DOHH2 (cell line): ENCODE measurements around the gene SIK3.

Experiments
- H3F3A ChIP-seq: fragments of 200-600 bp; sonication (generic), shearing (Covaris generic); 2 replicates; pipeline ENCODE4 v1.6.0; 2016; ENCODE audit warnings: antibody characterized with exemption, mild to moderate bottlenecking; ENCODE audit not compliant: control insufficient read depth, insufficient read depth
- H3K27ac ChIP-seq: fragments of 200-600 bp; sonication (generic); 2 replicates; pipeline ENCODE4 v1.5.1; 2014; ENCODE audit warnings: low read depth, mild to moderate bottlenecking, low read length, moderate library complexity
- H3K27me3 ChIP-seq: fragments of 200-600 bp; sonication (generic); 2 replicates; pipeline ENCODE4 v1.6.1; 2014; ENCODE audit warnings: mild to moderate bottlenecking, low read length, mixed read lengths; ENCODE audit not compliant: control insufficient read depth
- H3K36me3 ChIP-seq: fragments of 200-600 bp; sonication (generic); 2 replicates; pipeline ENCODE4 v1.6.1; 2014; ENCODE audit warnings: mild to moderate bottlenecking, low read length, moderate library complexity, mixed read lengths; ENCODE audit not compliant: control insufficient read depth
- H3K4me1 ChIP-seq: fragments of 200-600 bp; sonication (generic); 2 replicates; pipeline ENCODE4 v1.6.1; 2014; ENCODE audit warnings: mild to moderate bottlenecking, low read length, mixed read lengths; ENCODE audit not compliant: control insufficient read depth
- H3K4me2 ChIP-seq: fragments of 200-600 bp; sonication (generic); 2 replicates; pipeline ENCODE4 v1.6.0; 2014; ENCODE audit warnings: mild to moderate bottlenecking, low read length, moderate library complexity
- H3K4me3 ChIP-seq: fragments of 200-600 bp; sonication (generic); 2 replicates; pipeline ENCODE4 v1.5.1; 2014; ENCODE audit warnings: mild to moderate bottlenecking, low read length, mixed read lengths
- H3K79me2 ChIP-seq: fragments of 200-600 bp; sonication (generic); 2 replicates; pipeline ENCODE4 v1.6.1; 2014; ENCODE audit warnings: mild to moderate bottlenecking, low read length, mixed read lengths; ENCODE audit not compliant: control insufficient read depth
- H3K9me2 ChIP-seq: fragments of 200-600 bp; sonication (generic); replicated peaks from 2 replicates; pipeline ENCODE4 v1.6.1; 2014; ENCODE audit warnings: mild to moderate bottlenecking, low read length, mixed read lengths; ENCODE audit not compliant: control insufficient read depth
- H3K9me3 ChIP-seq: fragments of 200-600 bp; sonication (generic); 2 replicates; pipeline ENCODE4 v1.6.1; 2014; ENCODE audit warnings: antibody characterized with exemption, low read length, mixed read lengths; ENCODE audit not compliant: control insufficient read depth, insufficient read depth
- H4K20me1 ChIP-seq: fragments of 200-600 bp; sonication (generic); 2 replicates; pipeline ENCODE4 v1.6.0; 2014; ENCODE audit warnings: low read depth, mild to moderate bottlenecking, antibody characterized with exemption, low read length, moderate library complexity; ENCODE audit not compliant: control insufficient read depth, insufficient read depth
- EZH2phosphoT487 ChIP-seq: fragments of 200-600 bp; sonication (generic); IDR thresholded peaks from 2 replicates; pipeline ENCODE4 v1.6.1; 2017; ENCODE audit warnings: borderline replicate concordance, mild to moderate bottlenecking, antibody characterized with exemption, low read length, moderate library complexity, mixed read lengths
- TF ChIP-seq, protein P1 (sequence below): fragments of 200-600 bp; sonication (generic); IDR thresholded peaks from one replicate; pipeline ENCODE4 v1.5.1; 2014; ENCODE audit warnings: antibody characterized with exemption, mild to moderate bottlenecking, low read depth, low read length; ENCODE audit not compliant: poor library complexity, severe bottlenecking

Gene SIK3

DNA sequence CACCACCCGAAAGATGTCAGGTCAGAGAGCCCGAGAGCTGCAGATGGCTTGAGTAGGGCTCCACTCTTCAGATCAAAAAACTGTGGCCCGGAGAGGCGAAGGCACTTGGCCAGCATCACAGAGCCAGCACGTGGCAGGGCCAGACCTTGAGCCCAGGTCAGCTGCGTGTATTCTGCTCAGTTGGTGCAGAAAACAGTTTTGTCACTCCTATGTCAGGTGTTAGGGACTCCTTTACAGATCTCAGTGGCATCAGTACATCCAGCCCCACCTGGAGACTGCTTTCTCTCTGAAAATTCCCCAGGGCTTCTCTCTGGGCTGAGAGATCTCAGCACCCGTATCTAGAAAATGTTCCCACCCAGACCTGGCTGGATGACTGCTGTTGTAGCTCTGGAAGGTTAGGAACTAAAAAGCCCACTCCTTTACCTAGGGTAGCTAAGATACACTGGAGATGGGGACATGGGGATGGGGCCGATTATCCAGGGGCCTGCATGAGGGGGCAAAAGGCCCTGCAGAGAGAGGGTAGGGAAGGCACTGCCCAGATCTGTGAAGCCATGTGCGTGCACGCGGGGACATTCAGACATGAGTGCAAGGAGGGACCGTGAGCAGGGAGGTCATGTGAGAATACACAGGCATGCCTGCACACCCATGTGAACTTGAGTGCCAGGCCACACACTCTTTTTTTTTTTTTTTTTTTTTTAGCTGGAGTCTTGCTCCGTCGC, 264.3 kb downstream of the SIK3 start:
- TF ChIP-seq EZH2phosphoT487 = no peak
- TF ChIP-seq, protein P1, sequence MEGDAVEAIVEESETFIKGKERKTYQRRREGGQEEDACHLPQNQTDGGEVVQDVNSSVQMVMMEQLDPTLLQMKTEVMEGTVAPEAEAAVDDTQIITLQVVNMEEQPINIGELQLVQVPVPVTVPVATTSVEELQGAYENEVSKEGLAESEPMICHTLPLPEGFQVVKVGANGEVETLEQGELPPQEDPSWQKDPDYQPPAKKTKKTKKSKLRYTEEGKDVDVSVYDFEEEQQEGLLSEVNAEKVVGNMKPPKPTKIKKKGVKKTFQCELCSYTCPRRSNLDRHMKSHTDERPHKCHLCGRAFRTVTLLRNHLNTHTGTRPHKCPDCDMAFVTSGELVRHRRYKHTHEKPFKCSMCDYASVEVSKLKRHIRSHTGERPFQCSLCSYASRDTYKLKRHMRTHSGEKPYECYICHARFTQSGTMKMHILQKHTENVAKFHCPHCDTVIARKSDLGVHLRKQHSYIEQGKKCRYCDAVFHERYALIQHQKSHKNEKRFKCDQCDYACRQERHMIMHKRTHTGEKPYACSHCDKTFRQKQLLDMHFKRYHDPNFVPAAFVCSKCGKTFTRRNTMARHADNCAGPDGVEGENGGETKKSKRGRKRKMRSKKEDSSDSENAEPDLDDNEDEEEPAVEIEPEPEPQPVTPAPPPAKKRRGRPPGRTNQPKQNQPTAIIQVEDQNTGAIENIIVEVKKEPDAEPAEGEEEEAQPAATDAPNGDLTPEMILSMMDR = no peak
- H3K4me3 ChIP-seq = no peak overlapping the region
- no peaks in the 10 kb centered on the region for H3F3A ChIP-seq
- no peak overlapping the region for H3K27ac ChIP-seq
- H3K9me3 ChIP-seq = no peaks in the 10 kb centered on the region
- H3K36me3 ChIP-seq = no peaks in the 10 kb centered on the region
- no peaks in the 10 kb centered on the region for H4K20me1 ChIP-seq
- H3K4me2 ChIP-seq = no peak overlapping the region
- no peaks in the 10 kb centered on the region for H3K79me2 ChIP-seq
- peaks cover 13% of the 10 kb centered on the region for H3K4me1 ChIP-seq
- no peaks in the 10 kb centered on the region for H3K9me2 ChIP-seq
- H3K27me3 ChIP-seq = no peaks in the 10 kb centered on the region

DNA sequence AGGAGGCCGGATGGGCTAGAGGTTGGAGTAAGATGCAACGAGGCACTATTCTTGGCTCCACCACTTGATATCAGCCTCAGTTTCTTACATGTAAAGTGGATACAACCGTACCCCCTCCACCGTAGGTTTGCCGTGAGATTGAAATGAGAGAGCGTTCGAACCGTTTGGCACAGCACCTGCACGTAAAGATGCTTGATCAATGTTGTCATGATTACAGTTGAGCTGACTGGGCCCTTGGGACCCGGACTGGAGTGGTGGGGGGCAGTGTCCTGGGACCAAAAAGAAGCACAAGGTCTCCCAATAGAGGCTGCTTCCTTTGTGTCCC, 264.8 kb downstream of the SIK3 start:
- H3K36me3 ChIP-seq = no peaks in the 10 kb centered on the region
- H3K9me2 ChIP-seq = no peaks in the 10 kb centered on the region
- H3F3A ChIP-seq = no peaks in the 10 kb centered on the region
- no peaks in the 10 kb centered on the region for H3K79me2 ChIP-seq
- no peak overlapping the region for H3K4me3 ChIP-seq
- H3K4me1 ChIP-seq = peaks cover 13% of the 10 kb centered on the region
- H3K4me2 ChIP-seq = no peak overlapping the region
- H3K9me3 ChIP-seq = no peaks in the 10 kb centered on the region
- H3K27me3 ChIP-seq = no peaks in the 10 kb centered on the region
- no peak overlapping the region for H3K27ac ChIP-seq
- no peak for TF ChIP-seq EZH2phosphoT487
- TF ChIP-seq, protein P1 = no peak
- H4K20me1 ChIP-seq = no peaks in the 10 kb centered on the region

DNA sequence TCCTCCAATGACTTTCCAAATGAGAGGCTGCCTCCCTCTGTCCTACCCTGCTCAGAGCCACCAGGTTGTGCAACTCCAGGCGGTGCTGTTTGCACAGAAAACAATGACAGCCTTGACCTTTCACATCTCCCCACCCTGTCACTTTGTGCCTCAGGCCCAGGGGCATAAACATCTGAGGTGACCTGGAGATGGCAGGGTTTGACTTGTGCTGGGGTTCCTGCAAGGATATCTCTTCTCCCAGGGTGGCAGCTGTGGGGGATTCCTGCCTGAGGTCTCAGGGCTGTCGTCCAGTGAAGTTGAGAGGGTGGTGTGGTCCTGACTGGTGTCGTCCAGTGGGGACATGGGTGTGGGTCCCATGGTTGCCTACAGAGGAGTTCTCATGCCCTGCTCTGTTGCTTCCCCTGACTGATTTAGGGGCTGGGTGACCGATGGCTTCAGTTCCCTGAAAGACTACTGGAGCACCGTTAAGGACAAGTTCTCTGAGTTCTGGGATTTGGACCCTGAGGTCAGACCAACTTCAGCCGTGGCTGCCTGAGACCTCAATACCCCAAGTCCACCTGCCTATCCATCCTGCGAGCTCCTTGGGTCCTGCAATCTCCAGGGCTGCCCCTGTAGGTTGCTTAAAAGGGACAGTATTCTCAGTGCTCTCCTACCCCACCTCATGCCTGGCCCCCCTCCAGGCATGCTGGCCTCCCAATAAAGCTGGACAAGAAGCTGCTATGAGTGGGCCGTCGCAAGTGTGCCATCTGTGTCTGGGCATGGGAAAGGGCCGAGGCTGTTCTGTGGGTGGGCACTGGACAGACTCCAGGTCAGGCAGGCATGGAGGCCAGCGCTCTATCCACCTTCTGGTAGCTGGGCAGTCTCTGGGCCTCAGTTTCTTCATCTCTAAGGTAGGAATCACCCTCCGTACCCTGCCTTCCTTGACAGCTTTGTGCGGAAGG, 265.6 kb downstream of the SIK3 start:
- Histone ChIP-seq H3K4me1 (peaks cover 13% of the 10 kb centered on the region), H3K36me3 (no peaks in the 10 kb centered on the region), H3K4me2 (no peak overlapping the region), H3K27ac (no peak overlapping the region), H4K20me1 (no peaks in the 10 kb centered on the region), H3K79me2 (no peaks in the 10 kb centered on the region), H3F3A (no peaks in the 10 kb centered on the region), H3K9me2 (no peaks in the 10 kb centered on the region), H3K27me3 (no peaks in the 10 kb centered on the region), H3K9me3 (no peaks in the 10 kb centered on the region), H3K4me3 (no peak overlapping the region)
- TF ChIP-seq EZH2phosphoT487 = no peak
- TF ChIP-seq, protein P1 = peak; percentile 22
